Neural crest cell (in vitro differentiated cells): ENCODE data around the gene DCAF10. TPM values are rescaled to one million over a fixed set of nuclear protein-coding genes. Genes with fewer than 3 reads are reported as not detected.

Source experiments
- DNase-seq: peaks from one replicate; pipeline ENCODE4 v3.0.0; 2021; ENCODE audit warnings: low read depth, mixed read lengths, low spot score
- H3K27ac Mint-ChIP-seq: one replicate; pipeline ENCODE4 v1.8.0; 2021; ENCODE audit warnings: mild to moderate bottlenecking, mixed read lengths; ENCODE audit not compliant: unreplicated experiment
- H3K27me3 Mint-ChIP-seq: 2 replicates; pipeline ENCODE4 v1.8.0; 2021; ENCODE audit warnings: low read depth, mild to moderate bottlenecking, mixed read lengths
- H3K36me3 Mint-ChIP-seq: 2 replicates; pipeline ENCODE4 v1.8.0; 2021; ENCODE audit warnings: low read depth, mild to moderate bottlenecking, mixed read lengths
- H3K4me1 Mint-ChIP-seq: 2 replicates; pipeline ENCODE4 v1.8.0; 2021; ENCODE audit warnings: mixed read lengths
- H3K4me3 Mint-ChIP-seq: one replicate; pipeline ENCODE4 v1.8.0; 2021; ENCODE audit warnings: mild to moderate bottlenecking, mixed read lengths
- H3K9me3 Mint-ChIP-seq: 2 replicates; pipeline ENCODE4 v1.8.0; 2021; ENCODE audit warnings: mixed read lengths
- CTCF ChIP-seq: fragments of 200-600 bp; sonication (generic); conservative IDR thresholded peaks from 2 replicates; pipeline ENCODE4 v1.5.0; 2021; ENCODE audit warnings: antibody characterized with exemption, mild to moderate bottlenecking
- total RNA-seq: library from RNA; stranded (reverse); gene quantifications from 2 replicates; pipeline ENCODE4 v1.2.1, GENCODE V29; 2021

Gene DCAF10
- total RNA-seq, 1 donor from 2014 or later = 25.1 TPM

GRCh38 chr9:37904445-37905130 lies 104.0 kb downstream of the DCAF10 start:
- H3K27ac Mint-ChIP-seq = peak overlapping the region; percentile 96
- no peak for TF ChIP-seq CTCF
- DNase-seq = no peak
- H3K4me3 Mint-ChIP-seq = peak overlapping the region; percentile 93
- H3K9me3 Mint-ChIP-seq = no peaks in the 10 kb centered on the region
- peaks cover 12% of the 10 kb centered on the region for H3K27me3 Mint-ChIP-seq
- H3K4me1 Mint-ChIP-seq = peaks cover 23% of the 10 kb centered on the region
- H3K36me3 Mint-ChIP-seq = no peaks in the 10 kb centered on the region

- H3K4me1 Mint-ChIP-seq = peaks cover 23% of the 10 kb centered on the region
- no peak for TF ChIP-seq CTCF
- H3K4me3 Mint-ChIP-seq = peak overlapping the region; percentile 81
- no peak overlapping the region for H3K27ac Mint-ChIP-seq
- DNase-seq = no peak
- peaks cover 12% of the 10 kb centered on the region for H3K27me3 Mint-ChIP-seq
- H3K36me3 Mint-ChIP-seq = no peaks in the 10 kb centered on the region
- H3K9me3 Mint-ChIP-seq = no peaks in the 10 kb centered on the region
These were observed 104.5 kb downstream of the DCAF10 start for GRCh38 chr9:37905131-37905505.

GRCh38 chr9:37905776-37906175 lies 105.2 kb downstream of the DCAF10 start:
- H3K4me3 Mint-ChIP-seq = peak overlapping the region; percentile 81
- no peaks in the 10 kb centered on the region for H3K36me3 Mint-ChIP-seq

GRCh38 chr9:37906312-37907239 lies 106.0 kb downstream of the DCAF10 start:
- H3K9me3 Mint-ChIP-seq = no peaks in the 10 kb centered on the region
- TF ChIP-seq CTCF = no peak
- H3K27me3 Mint-ChIP-seq = peaks cover 12% of the 10 kb centered on the region
- H3K27ac Mint-ChIP-seq = no peak overlapping the region
- peak overlapping the region; percentile 81 for H3K4me3 Mint-ChIP-seq
- no peak for DNase-seq
- H3K36me3 Mint-ChIP-seq = no peaks in the 10 kb centered on the region
- peaks cover 23% of the 10 kb centered on the region for H3K4me1 Mint-ChIP-seq

More at GRCh38 chr9:37905776-37906175, 105.2 kb downstream of the DCAF10 start:
- Mint-ChIP-seq H3K27me3 (peaks cover 12% of the 10 kb centered on the region), H3K4me1 (peaks cover 23% of the 10 kb centered on the region), H3K9me3 (no peaks in the 10 kb centered on the region), H3K27ac (peak overlapping the region; percentile 71)
- no peak for DNase-seq
- no peak for TF ChIP-seq CTCF

GRCh38 chr9:37908283-37908682 lies 107.7 kb downstream of the DCAF10 start:
- TF ChIP-seq CTCF = no peak
- Mint-ChIP-seq H3K4me3 (no peak overlapping the region), H3K27ac (no peak overlapping the region), H3K36me3 (no peaks in the 10 kb centered on the region), H3K9me3 (no peaks in the 10 kb centered on the region), H3K27me3 (peaks cover 12% of the 10 kb centered on the region), H3K4me1 (peaks cover 13% of the 10 kb centered on the region)
- no peak for DNase-seq
